ENCODE measurements around the gene SCAF4.

GRCh38 chr21:31743712-31744111, 11.8 kb upstream of the SCAF4 start:
- TF ChIP-seq POLR2A (IDR thresholded peaks at IDR 0.05; ENCODE audit: low read depth, low read length) (no peak), POLR2AphosphoS5 (IDR thresholded peaks at IDR 0.05; ENCODE audit: low read depth, low read length) (no peak)
